ENCODE results near the gene MALT1.

DNA sequence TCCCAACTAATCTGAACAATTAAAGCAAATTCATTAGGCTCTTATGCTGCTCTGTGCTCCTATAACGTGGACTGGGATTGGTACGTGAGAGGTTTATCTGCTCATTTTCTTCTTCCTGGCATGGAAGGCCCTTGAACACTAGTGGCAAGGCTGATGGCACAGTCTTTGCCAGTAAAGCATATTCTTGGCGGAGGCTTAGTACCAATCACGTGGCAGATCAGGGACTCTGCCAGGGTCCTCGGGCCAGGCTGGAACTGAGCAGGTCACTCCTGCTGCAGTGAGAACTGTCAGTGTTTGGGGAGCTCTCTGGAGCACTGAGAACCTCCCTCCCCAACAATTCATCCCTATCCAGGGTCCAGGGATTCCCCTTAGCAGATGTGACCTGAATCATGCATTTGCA lies 38.7 kb upstream of the MALT1 start:
- TF ChIP-seq, protein P1, sequence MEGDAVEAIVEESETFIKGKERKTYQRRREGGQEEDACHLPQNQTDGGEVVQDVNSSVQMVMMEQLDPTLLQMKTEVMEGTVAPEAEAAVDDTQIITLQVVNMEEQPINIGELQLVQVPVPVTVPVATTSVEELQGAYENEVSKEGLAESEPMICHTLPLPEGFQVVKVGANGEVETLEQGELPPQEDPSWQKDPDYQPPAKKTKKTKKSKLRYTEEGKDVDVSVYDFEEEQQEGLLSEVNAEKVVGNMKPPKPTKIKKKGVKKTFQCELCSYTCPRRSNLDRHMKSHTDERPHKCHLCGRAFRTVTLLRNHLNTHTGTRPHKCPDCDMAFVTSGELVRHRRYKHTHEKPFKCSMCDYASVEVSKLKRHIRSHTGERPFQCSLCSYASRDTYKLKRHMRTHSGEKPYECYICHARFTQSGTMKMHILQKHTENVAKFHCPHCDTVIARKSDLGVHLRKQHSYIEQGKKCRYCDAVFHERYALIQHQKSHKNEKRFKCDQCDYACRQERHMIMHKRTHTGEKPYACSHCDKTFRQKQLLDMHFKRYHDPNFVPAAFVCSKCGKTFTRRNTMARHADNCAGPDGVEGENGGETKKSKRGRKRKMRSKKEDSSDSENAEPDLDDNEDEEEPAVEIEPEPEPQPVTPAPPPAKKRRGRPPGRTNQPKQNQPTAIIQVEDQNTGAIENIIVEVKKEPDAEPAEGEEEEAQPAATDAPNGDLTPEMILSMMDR (IDR thresholded peaks at IDR 0.05): no peak
- TF ChIP-seq POLR2AphosphoS5 (IDR thresholded peaks at IDR 0.05) (no peak), EP300 (IDR thresholded peaks at IDR 0.05) (no peak), POLR2A (IDR thresholded peaks at IDR 0.05) (no peak)

All from sigmoid colon (tissue), 4 donors.